ENCODE data around the gene LCN6.
"Not testable (repeated sequence)": the region's sequence is repeated elsewhere in the genome, so short reads cannot be mapped to it uniquely, and the experiment has no call there.

LCN6 gene

DNA sequence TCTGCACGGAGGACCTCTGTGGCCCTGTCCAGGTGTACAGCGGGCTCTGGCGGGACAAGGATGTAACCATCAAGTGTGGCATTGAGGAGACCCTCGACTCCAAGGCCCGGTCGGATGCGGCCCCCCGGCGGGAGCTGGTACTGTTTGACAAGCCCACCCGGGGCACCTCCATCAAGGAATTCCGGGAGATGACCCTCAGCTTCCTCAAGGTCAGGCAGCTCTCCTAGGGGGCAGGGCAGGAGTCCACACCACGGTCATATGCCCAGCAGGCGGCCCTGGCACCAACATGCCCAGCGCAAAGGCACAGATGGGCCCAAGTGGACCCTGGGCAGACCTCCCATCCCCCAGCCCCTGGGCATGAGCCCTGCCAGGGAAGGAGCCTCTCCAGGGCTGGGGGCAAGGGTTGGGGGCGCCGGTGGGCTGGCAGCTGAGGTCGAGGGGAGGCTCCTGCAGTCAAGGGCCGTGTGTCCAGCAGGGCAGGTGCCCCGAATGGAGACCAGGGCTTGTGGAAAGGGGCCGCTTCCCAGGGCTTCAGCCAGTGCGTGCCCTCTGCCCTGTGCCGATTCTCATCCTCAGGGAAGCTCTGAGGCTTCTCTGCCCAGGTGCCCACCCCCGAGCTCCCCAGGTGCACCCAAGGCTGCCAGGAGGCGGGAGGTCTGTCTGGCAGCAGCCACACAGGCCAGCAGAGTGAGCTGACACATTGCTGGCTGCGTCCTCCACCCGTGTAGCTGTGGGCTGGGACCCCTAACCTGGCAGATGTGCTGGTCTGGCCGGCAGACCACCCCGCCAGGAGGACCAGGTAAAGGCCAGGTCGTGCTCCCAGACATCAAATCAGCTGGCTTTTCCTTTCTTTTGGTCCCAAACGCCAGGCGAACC lies 26.0 kb downstream of the LCN6 start:
- no peak for DNase-seq

DNA sequence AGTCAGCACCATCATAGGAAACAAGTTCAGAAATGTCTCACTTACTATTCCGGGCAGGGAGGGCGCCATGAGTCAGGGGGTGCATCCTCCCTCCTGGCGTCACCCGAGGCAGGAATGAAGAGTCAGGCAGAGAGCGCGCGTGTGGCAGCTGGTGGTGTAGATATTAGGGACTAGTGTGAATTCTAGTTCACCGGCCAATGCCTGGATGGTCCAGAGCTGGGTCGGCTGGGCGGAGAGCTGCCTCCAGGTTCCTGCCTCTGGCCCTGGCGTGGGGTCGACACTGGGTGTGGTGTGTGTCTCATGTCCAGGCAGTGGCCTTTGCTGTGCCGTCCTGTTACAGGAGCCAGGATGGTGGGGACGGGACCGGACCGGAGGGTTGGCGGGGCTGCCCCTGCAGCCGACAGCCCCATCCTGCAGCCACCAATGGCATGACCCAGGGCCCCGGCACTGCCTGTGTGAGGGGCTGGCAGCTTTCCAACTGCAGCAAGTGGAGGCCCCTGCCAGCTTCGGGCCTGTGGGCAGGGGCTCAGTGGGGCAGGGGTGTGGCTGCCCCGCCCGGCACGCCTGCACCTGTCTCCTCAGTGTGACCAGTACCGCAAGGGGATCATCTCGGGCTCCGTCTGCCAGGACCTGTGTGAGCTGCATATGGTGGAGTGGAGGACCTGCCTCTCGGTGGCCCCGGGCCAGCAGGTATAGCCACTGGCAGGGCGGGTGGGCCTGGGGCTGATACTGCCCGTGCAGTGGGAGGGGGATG lies 26.8 kb downstream of the LCN6 start:
- DNase-seq = no peak

DNA sequence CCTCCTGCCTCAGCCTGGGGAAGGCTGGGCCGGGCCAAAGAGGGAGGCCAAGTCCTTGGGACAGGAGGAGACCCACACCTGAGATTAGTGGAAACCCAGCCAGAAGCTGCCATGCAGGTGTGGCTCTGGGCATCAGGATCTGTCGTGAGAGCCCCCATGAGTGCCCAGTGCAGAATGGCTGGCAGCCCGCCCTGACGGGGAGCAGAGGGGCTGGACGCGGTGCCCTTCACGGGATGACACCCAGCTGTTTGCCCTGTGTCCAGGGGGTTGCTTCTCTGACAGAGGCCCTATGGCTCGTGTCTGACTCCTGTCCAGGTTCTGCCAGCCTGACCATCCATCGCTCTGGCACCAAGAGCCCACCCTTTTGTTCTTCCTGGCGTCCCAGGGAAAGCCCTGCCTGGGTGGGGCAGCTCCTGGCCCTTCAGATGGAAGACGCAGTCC lies 27.4 kb downstream of the LCN6 start:
- DNase-seq = no peak

DNA sequence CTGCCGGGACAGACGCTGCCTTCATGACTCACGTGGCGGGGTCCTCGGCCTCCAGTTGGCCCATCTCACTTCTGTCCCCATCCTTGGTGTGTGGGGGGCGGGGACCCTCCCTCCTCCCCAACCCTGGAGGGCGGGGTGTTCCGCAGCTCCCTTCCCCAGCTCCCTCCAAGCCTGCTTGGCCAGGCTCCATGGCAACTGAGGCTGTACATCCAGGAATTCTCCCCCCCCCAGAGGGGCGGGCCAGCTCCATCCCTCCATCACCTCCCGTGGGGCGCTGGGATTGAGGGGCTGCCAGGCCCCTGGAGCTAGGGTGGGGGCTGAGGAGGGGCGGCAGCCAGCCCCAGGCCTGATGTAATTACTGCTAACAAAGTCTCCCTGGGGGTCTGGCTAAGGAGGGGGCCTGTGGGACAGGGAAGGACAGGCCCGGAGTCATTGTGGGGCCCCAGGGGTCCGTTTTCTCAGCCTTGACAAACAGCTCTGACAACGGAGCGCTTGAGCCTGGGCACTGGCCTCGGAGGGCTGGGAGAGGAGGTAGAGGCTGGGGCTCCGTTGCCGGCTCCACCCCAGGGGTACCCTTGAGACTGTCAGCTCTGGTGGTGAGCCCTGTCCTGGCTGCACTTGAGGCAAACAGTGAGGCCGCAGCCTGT lies 28.0 kb downstream of the LCN6 start:
- no peak for DNase-seq

DNA sequence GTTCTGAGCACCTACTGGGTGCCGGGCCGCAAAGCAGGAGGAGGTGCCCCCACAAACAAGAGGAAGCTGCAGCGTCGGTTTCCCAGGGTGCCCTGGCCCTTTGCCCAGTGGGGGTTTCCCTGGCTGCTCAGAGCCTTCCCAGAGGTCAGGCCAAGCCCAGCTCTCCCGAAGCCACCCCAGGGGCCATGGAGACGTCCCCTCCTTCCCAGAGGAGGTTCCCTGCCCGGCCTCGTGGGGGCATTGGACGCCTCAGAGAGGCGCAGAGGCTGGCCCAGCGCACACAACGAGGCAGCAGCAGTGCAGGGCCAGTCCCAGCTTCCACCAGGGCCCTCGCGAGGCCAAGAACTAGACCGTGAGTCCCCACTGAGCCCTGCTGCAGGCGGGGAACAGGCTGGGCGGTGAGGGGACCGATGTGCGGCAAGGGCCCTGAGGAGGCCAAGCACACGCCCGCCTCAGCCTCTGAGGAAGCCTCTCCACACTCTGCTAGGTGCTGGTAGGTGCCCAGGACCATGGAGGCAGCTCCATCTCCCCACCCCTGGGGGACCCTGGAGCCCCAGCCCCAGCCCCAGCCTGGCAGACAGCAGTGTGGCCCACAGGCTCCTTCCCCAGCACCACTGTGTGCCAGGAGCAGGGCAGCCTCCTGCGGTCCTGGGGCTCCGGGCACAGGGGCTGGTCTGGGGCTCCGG lies 29.0 kb downstream of the LCN6 start:
- no peak for DNase-seq

DNA sequence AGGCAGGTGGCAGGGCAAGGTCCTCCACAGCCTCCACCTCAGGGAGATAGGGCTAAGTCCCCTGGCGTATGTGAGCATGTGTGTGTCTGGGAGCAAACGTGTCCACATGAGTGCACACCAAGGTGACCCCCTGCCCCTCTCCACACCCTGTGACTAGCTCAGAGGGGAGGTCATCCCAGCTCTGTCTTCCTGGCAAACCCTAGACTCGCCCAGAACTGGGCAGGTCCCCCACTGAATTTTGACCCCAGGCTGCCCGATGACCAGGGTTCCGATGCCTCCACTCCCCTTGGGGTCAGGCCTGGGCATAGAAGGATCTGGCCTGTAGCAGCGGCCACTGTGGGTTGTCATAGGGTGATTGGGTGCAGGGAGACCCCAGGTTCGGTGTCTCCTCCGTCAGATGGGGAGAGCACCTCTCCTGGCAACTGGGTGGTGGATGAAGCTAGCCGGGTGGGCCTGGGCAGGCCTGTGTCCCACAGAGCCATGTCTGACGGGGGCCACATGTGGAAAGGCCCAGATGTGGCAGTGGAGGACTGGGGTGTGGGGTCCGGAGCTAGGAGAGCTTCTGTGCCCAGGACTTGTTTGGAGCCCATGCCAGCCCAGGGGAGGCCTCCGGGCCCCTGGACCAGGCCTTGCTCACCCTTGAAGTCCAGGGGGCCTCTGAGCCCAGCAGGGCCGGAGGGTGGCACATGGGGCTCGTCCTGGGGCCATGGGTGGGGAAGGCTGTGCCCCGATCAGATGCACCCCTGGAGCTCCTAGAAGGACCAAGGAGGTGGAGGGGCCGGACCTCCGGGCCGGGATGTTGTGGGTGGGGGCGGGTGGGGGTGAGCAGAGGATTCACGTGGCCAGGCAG lies 29.8 kb downstream of the LCN6 start:
- no peak for DNase-seq

DNA sequence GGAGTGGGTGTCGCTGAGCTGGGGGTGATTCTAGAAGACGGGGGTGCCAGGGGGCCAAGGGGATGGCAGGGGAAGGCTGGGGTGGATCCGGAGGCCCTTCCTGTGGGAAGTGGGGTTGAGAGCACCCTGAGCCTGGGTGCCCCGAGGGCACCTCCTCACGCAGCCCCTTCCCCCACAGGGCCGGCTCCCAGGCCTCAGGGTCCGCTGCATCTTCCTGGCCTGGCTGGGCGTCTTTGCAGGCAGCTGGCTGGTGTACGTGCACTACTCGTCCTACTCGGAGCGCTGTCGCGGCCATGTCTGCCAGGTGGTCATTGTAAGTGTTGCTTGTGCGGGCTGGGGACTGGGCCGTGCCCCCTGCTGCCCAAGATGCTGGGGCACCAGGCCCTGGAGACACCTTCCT lies 30.9 kb downstream of the LCN6 start:
- no peak for DNase-seq

DNA sequence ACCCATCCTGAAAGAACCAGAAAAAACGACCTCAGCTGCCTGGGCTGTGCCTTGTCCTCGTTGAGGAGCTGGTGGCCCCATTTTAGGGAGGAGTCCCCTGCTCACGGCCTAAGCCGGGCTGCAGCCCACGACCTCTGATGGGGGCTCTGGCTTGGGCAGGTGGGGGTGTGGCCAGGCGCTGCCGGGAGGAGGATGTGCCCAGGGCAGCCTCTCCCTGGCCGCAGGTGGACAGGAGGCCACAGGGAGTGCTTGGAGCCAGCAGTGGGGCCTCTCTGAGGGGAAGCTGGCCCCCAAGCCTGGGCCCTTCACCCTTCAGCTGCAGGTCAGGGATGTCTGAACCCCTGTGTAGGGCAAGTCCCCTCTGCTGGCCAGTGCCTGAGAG lies 33.4 kb downstream of the LCN6 start:
- no peak for DNase-seq

DNA sequence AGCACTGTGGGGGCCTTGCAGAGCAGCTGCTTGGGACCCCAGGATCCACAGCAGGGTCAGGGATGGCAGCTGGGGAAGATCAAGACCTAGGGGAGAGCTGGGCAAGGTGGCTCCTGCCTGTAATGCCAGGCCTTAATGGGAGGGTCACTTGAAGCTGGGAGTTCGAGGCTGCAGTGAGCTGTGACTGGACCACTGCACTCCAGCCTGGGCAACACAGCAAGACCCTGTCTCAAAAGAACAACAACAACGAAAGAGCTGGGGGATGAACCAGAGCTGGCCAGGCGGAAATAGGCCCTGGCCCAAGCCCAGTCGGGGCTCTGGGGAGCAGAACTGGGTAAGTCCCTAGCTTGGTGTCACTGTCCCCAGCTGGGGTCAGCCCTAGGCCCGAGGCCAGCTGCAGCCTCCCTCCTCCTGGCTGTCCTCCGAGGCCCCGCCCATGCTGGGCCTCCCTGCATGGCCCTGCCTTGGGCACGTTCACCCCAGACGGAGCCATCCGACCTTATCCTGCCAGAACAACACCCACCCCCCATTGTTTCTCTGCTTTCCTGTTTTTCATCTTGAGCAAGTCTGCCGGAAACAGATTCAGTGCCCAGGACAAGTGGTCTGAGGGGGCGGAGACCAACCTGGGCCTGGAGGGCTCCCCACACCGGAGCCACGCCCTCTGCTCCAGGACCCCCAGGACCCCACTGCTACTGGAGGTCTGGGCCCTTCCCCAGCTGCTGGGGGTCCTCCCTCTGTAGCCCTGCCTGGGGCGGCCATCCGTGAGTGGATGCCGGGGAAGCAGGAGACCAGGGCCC lies 34.0 kb downstream of the LCN6 start:
- DNase-seq = no peak

DNA sequence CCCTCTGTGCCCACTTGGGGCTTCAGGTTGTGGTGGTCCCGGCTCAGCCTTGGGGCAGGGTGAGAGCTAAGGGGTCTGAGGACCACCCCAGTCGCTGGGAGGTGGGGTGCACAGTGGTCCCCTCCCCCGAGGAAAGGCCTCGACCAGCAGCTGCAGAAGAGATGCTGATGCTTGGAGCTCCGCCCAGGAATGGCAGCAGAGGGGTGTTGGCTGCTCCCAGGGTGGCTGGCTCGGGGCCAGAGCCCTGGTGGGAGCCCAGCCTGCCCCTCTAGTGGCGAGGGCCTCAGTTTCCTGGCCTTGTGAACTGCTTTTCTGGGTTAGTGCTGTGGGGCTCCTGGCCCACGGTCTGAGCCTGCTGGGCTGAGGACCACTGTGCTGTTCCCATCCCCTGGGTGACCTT lies 34.8 kb downstream of the LCN6 start:
- no peak for DNase-seq

DNA sequence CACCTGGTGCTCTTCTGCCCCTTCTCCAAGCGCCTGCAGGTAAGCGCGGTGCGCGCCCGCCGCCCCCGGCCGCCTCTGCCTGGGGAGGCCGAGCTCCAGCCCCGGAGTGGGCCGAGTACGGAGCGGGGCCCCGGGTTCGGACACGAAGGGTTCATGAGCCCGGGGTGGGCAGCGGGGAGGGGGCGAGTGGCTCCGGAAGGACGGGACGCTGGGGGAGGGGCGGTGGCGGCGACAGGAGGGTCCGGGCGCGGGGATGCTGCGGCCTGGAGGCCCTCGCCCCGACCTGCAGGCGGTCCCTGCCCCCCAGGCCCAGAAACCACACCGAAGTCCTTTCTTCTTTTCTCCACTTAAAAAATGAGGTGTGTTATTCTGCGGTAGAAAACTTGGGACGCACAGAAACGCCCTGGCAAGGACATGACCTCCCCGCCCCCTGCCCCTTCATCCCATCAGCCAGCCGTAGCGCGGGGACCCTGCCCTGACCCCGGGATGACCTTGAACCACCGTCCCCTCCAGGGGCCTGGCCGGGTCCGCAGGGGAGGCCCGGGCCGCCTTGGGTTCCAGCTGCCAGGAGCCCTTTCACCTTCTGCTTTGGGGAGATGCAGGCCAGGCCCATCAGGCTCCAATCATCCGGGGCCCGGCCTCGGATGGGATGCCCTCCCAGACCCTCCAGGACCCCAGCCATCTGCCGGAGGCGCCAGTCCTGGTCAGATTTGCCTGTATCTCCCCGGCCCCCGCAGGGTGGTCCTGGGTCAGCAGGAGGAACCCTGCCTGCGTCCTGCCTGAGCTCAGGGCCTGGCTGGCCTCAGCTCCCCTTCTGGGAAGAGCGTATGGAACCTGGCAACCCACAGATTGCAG lies 35.4 kb downstream of the LCN6 start:
- DNase-seq = no peak

DNA sequence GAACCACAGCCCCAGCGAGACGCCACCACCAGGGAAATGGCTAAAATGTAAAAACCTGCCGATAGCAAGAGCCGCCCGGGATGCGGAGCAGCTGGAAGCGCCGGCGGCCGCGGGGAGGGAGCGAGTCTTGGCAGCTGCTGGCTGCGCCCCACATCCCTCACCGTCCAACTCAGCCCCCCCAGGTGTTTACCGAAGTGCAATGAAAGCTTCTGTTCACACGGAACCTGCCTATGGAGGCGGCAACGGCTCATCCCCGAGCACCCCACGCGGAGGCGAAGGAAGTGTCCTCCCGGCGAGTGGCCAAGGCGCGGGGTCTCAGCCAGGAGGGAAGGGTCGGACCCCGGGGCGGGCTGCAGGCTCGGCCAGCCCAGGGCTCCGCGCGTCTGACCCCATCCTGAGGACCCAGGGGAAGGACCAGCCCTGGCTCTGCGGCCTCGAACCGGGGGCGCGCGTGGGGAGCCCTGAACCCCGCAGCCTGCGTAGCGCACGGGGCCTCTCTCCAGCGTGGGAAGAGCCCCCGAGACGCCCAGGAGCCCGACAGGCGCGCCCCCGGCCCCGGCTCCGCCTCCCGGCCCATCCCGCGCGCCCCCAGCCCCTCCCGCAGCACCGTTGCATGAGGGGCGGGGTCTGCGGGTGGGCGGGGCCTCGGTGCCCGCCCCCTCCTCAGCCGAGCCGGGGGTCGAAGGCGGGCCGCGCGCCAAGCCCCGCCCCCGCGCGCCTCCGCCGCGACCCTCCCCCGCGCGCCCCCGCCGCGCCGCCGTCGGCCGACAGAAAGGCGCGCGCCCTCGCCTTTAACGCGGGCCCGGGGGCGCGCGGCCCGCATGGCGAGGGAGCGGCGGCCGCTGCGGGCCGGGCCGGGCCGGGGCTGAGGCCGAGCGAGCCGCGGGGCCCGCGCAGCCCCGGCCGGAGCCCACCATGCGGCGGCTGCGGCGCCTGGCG lies 36.3 kb downstream of the LCN6 start, which contains the start of gene DIPK1B:
Gene DIPK1B, plus strand, starts transcription at position 822 of the 939 bp plus-strand sequence. Its CDS starts 94 bp downstream, at position 916.
- no peak for DNase-seq

DNA sequence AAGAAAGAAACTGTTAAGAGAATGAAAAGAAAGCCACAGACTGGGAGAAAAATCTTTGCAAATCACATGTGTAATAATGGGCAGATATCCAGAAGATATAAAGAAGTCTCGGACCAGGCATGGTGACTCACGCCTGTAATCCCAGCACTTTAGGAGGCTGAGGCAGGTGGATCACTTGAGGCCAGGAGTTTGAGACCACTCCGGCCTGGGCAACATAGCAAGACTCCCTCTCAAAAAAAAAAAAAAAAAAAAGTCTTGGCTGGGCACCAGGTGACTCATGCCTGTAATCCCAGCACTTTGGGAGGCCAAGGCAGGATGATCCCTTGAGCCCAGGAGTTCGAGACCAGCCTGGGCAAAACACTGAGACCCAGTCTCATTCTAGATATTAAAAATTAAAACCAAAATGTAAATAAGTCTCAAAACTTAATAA lies 37.1 kb downstream of the LCN6 start:
- DNase-seq = not testable (repeated sequence)

DNA sequence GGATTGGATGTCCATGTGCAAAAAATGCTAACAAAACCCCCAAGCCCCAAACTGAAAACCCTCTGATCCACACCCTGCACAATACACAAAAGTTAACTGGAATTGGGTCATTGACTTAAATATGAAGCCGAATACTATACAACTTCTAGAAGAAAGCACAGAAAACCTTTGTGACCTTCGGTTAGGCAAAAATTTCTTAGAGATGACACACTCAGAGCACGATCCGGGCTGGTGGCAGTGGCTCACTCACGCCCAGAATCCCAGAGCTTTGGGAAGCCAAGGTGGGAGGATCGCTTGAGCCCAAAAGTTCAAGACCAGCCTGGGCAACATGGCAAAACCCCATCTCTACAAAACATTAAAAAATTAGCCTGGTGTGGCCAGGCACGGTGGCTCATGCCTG lies 37.8 kb downstream of the LCN6 start:
- no peak for DNase-seq

DNA sequence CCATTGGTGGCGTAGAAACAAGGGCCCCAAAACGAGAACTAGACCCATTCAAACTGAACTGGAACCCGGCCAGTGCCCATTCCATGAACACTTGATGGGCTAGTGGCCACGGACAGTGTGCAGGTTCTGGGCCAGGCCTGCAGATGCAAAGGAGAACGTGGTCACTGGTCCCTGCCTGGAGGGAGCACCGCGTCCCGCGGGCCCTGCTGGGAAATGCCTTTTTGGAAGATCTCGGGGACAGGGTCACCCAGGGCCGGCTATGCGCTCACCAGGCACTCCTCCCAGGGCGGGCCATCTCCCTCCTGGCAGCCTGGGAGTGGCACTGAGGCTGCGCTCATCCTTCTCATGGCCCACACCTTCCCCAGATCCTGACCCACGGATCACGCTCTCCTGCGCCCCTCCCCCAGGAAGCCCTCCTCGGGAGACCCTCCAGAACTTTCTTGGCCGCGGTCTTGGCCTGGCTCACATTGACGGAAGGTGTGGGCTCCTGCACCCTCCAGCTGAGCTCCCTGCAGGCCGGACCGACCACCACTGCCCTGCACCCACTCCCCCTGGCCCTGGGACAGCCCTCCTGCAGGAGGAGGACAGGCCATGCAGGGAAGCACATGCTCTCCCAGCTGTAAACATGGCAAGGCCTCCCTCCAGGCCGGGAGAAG lies 38.7 kb downstream of the LCN6 start:
- DNase-seq = no peak

DNA sequence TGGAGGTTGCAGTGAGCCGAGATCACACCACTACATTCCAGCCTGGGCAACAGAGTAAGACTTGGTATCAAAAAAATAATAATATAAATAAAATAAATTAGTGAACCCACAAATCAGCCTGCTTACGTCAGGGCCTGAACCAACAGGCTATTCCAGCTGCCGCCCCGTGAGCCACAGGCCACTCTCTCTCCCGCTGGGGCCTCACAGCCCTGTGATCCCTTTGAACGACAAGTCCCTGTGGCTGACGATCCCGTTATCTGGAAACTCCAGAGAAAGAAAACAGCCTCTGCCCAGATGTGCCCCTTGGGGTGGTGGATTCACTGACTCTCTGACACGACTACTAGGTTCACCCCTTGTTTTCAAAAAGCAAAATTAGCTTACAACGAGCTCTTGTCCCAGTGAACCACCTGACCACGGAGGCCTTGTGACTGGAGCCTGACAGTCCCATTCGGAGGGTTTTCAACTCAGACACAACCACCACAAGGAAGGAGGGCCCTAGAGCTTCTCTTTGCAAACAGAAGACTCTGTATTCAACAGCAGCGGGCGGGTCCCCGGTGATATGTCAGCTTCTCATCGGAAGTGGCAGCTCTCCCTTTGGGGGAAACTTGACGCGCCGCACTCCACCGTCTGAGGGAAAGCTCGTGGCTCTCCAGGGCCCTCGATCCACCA lies 40.3 kb downstream of the LCN6 start:
- no peak for DNase-seq

DNA sequence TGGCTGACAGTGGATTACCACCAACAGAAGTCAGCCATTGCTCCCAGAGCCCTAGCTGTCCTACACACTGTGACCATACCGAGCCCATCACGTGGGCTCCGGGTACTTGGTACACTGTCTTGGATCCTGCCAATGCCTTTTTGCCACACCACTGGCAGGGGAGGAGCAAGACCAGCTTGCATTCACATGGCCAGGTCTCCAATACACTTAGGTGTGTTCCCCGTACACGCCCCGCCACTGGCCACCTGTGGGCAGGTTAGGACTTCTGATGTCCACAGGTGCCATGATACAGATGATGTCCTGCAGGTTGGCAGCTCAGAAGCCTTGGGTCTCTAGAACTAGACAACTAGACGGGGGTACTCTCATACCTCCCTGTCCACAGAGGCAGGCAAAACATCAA lies 41.3 kb downstream of the LCN6 start:
- no peak for DNase-seq

DNA sequence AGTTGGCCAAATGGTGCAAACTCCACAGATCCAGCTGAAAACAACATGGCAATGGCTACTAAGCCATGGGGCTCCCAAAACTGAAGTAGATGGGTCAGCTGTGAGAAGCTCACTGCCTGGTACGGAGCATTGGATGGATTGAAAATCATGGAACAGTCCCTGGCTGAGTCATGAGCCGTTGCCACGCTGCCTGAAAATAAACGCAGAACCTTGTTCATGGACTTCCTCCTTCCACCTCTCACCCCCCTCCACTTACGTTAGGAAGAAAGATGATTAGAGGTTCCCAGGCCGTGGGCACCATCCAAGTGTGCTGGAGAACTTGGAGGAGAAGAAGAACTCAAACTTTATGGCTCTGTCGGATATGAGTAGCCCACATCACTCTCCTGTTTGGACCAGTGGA lies 42.8 kb downstream of the LCN6 start:
- no peak for DNase-seq
